OCI-LY7 (cell line): ENCODE results near the gene APOH. TPM values are rescaled to one million over a fixed set of nuclear protein-coding genes. Genes with fewer than 3 reads are reported as not detected.
A peak's percentile ranks its signal among the peaks of the same experiment; 100 is the strongest.

Experiments
- BruUV-seq: library from RNA; stranded (reverse); fragments of 400-500 nt; replicated peaks from 2 replicates; lab custom pipeline; 2021; lab: Mats Ljungman, UMichigan
- CTCF ChIA-PET: fragments of 300-600 bp; sonication (Branson Sonifier 250); formaldehyde crosslinking; loops from one replicate; lab custom pipeline; 2022; ENCODE audit warnings: antibody characterized with exemption; ENCODE audit not compliant: unreplicated experiment; lab: Charles Lee
- POLR2A ChIA-PET: fragments of 300-600 bp; sonication (Branson Sonifier 250); formaldehyde crosslinking; loops from one replicate; lab custom pipeline; 2022; ENCODE audit warnings: antibody characterized with exemption; lab: Charles Lee
- DNase-seq: peaks from one replicate; pipeline ENCODE4 v3.0.0-alpha.2; 2015; ENCODE audit warnings: low spot score
- H2AFZ ChIP-seq: fragments of 200-600 bp; sonication (generic), shearing (Covaris generic); 2 replicates; pipeline ENCODE4 v1.6.1; 2014; ENCODE audit warnings: mild to moderate bottlenecking, antibody characterized with exemption, low read length, moderate library complexity
- H3K27ac ChIP-seq: fragments of 200-600 bp; sonication (generic); 2 replicates; pipeline ENCODE4 v1.5.1; 2014; ENCODE audit warnings: mixed run types, low read depth, mild to moderate bottlenecking, moderate library complexity, low read length, inconsistent platforms; ENCODE audit not compliant: poor library complexity, severe bottlenecking
- H3K36me3 ChIP-seq: fragments of 200-600 bp; sonication (generic); 2 replicates; pipeline ENCODE4 v1.6.1; 2014; ENCODE audit warnings: mild to moderate bottlenecking, antibody characterized with exemption, low read length, moderate library complexity, mixed read lengths; ENCODE audit not compliant: insufficient read depth
- H3K4me1 ChIP-seq: fragments of 200-600 bp; sonication (generic); 2 replicates; pipeline ENCODE4 v1.5.1; 2014; ENCODE audit warnings: mild to moderate bottlenecking, low read length; ENCODE audit not compliant: insufficient read depth, poor library complexity, severe bottlenecking
- H3K4me2 ChIP-seq: fragments of 200-600 bp; sonication (generic); 2 replicates; pipeline ENCODE4 v1.6.1; 2014; ENCODE audit warnings: mild to moderate bottlenecking, low read length
- H3K4me3 ChIP-seq: fragments of 200-600 bp; sonication (generic); 2 replicates; pipeline ENCODE4 v1.5.1; 2014; ENCODE audit warnings: mild to moderate bottlenecking, low read depth, low read length; ENCODE audit not compliant: poor library complexity, severe bottlenecking
- H3K79me2 ChIP-seq: fragments of 200-600 bp; sonication (generic); 2 replicates; pipeline ENCODE4 v1.6.1; 2016; ENCODE audit warnings: low read depth, mild to moderate bottlenecking, low read length, moderate library complexity, mixed read lengths; ENCODE audit not compliant: insufficient read depth
- H3K9me2 ChIP-seq: fragments of 200-600 bp; sonication (generic); 2 replicates; pipeline ENCODE4 v1.6.1; 2016; ENCODE audit warnings: mild to moderate bottlenecking, low read length, mixed read lengths; ENCODE audit not compliant: insufficient read depth
- H3K9me3 ChIP-seq: fragments of 200-600 bp; sonication (generic); 2 replicates; pipeline ENCODE4 v1.6.1; 2014; ENCODE audit warnings: mild to moderate bottlenecking, mixed run types, low read length, mixed read lengths
- H4K20me1 ChIP-seq: fragments of 200-600 bp; sonication (generic); 2 replicates; pipeline ENCODE4 v1.6.1; 2014; ENCODE audit warnings: mild to moderate bottlenecking, antibody characterized with exemption, low read length, moderate library complexity, mixed read lengths; ENCODE audit not compliant: insufficient read depth
- CTCF ChIP-seq: fragments of 200-600 bp; sonication (generic); conservative IDR thresholded peaks from 2 replicates; pipeline ENCODE4 v1.5.1; 2014; ENCODE audit warnings: mild to moderate bottlenecking, antibody characterized with exemption, low read length, moderate library complexity, mixed read lengths
- EZH2phosphoT487 ChIP-seq: fragments of 200-600 bp; sonication (generic); IDR thresholded peaks from 2 replicates; pipeline ENCODE4 v1.6.1; 2018; ENCODE audit warnings: low read depth, borderline replicate concordance, mild to moderate bottlenecking, mixed run types, antibody characterized with exemption, low read length, moderate library complexity, mixed read lengths
- intact Hi-C: fragments of 100-400 bp; cut with micrococcal nuclease; formaldehyde crosslinking; loops from one replicate; pipeline ENCODE4 v1.10.0; 2022; ENCODE audit not compliant: unreplicated experiment
- total RNA-seq, 2 experiments: library from RNA; depleted of rRNA in 1 of 2; stranded (reverse); fragments of >200 nt in 1 of 2; shearing (Covaris generic) in 1 of 2; gene quantifications; 2 replicates each; pipeline ENCODE4 v1.2.3, GENCODE V29; 2014 to 2022

The APOH gene
- total RNA-seq, 2 experiments from 2014 or later, result not detected

GRCh38 chr17:66190738-66191592 is 38.2 kb downstream of the APOH start:
- H3K27ac ChIP-seq, result peak overlapping the region; percentile 64
- peak overlapping the region; percentile 89 for H2AFZ ChIP-seq
- peak overlapping the region; percentile 79 for H3K4me3 ChIP-seq
- no peaks in the 10 kb centered on the region for H3K36me3 ChIP-seq
- no TSS peak for BruUV-seq
- ChIA-PET POLR2A (interaction anchor here (0.6 to 1.2 kb wide), 3 partner anchors 27 to 982 kb away, joined by 3 to 4 read pairs (median 3); no protein-coding TSS in a partner anchor), CTCF (no interaction called here)
- H3K79me2 ChIP-seq, result 0 out of 2 replicates have a peak, but pooled peaks cover 3% of the 10 kb centered on the region
- no peak for DNase-seq
- H3K9me3 ChIP-seq, result no peaks in the 10 kb centered on the region
- peaks cover 42% of the 10 kb centered on the region for H3K4me1 ChIP-seq
- peak overlapping the region; percentile 90 for H3K4me2 ChIP-seq
- intact Hi-C loops, result no loop called here
- H4K20me1 ChIP-seq, result no peaks in the 10 kb centered on the region
- no peak for TF ChIP-seq CTCF
- TF ChIP-seq EZH2phosphoT487, result no peak
- no peaks in the 10 kb centered on the region for H3K9me2 ChIP-seq

- Histone ChIP-seq H3K4me2 (no peak overlapping the region), H3K4me3 (no peak overlapping the region), H2AFZ (no peak overlapping the region), H3K27ac (no peak overlapping the region), H3K79me2 (0 out of 2 replicates have a peak, but pooled peaks cover 3% of the 10 kb centered on the region), H3K36me3 (no peaks in the 10 kb centered on the region), H3K9me2 (no peaks in the 10 kb centered on the region), H4K20me1 (no peaks in the 10 kb centered on the region), H3K4me1 (peaks cover 25% of the 10 kb centered on the region), H3K9me3 (no peaks in the 10 kb centered on the region)
- ChIA-PET POLR2A (no interaction called here), CTCF (interaction anchor here (0.6 kb wide), 1 partner anchor 112 kb away, joined by 10 read pairs; no protein-coding TSS in a partner anchor)
- BruUV-seq, result no TSS peak
- TF ChIP-seq CTCF, result no peak
- TF ChIP-seq EZH2phosphoT487, result no peak
- intact Hi-C loops, result no loop called here
- no peak for DNase-seq
Measured at GRCh38 chr17:66187718-66188117, 41.5 kb downstream of the APOH start.
